Body of pancreas (tissue), 4 donors: ENCODE data around the gene CXADR.

Experiments
- CTCF ChIP-seq, 7 experiments: fragments of 450-650 bp in 4 of 7; fragments of 200-600 bp in 3 of 7; sonication (generic) in 3 of 7; IDR thresholded peaks; one replicate each; pipeline ENCODE4 v1.5.1; 2016 to 2019; ENCODE audit warnings: antibody characterized with exemption in 7 of 7
- POLR2A ChIP-seq, 3 donors: fragments of 450-650 bp; IDR thresholded peaks; one replicate each; pipeline ENCODE4 v1.6.1; 2016; ENCODE audit warnings: antibody characterized with exemption in 3 of 3, mild to moderate bottlenecking in 2 of 3

GRCh38 chr21:17472182-17472581, 40.7 kb upstream of the CXADR start:
- TF ChIP-seq POLR2A (IDR thresholded peaks at IDR 0.05) (no peak), CTCF (IDR thresholded peaks at IDR 0.05) (no peak)
